Measurements from ENCODE around the gene GIGYF2.

Gene GIGYF2

DNA sequence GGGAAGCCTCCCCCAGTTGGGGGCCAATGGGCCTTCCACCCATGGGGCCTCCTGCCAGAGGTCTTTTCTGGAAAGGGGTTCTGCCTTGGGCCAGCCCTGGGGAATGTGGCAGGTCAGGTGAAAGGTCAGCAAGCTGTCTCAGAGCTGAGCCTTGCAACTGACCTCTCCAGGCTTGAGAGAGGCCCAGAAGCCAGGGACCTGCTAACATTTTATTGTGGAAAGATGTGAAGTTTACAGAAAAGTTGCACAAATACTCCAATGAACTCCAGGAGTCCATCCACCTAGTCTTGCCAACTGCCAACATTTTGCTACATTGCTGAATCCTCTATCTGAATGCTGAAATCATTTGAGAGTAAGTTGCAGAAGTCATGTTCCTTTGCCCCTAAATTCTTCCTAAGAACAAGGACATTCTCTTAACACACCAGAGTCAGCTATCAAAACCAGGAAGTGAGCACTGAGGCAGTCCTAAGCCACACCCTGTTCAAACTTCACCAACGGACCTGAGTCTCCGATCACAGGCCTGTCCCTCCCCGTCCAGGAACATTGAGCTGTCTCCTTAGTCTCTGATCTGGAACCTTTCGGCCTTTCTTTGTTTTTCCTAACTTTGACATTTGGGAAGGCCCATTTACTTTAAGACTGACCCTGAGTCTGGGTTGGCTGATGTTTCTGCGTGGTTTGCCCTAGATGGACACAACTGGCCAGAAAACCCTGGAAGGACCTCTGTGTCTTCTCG, 176.9 kb downstream of the GIGYF2 start:
- no peak for TF ChIP-seq SIN3A (IDR thresholded peaks at IDR 0.05; ENCODE audit: borderline replicate concordance, insufficient read depth, low read length)
- no peak for TF ChIP-seq TAF1 (IDR thresholded peaks at IDR 0.05; ENCODE audit: borderline replicate concordance, insufficient read depth, low read length)
- TF ChIP-seq FOXP2 (optimal IDR thresholded peaks at IDR 0.05; ENCODE audit: borderline replicate concordance, extremely low read depth, extremely low read length, insufficient read depth), result no peak
- no peak for TF ChIP-seq POLR2AphosphoS5 (IDR thresholded peaks at IDR 0.05; ENCODE audit: low read depth, low read length)
- TF ChIP-seq, protein P1, sequence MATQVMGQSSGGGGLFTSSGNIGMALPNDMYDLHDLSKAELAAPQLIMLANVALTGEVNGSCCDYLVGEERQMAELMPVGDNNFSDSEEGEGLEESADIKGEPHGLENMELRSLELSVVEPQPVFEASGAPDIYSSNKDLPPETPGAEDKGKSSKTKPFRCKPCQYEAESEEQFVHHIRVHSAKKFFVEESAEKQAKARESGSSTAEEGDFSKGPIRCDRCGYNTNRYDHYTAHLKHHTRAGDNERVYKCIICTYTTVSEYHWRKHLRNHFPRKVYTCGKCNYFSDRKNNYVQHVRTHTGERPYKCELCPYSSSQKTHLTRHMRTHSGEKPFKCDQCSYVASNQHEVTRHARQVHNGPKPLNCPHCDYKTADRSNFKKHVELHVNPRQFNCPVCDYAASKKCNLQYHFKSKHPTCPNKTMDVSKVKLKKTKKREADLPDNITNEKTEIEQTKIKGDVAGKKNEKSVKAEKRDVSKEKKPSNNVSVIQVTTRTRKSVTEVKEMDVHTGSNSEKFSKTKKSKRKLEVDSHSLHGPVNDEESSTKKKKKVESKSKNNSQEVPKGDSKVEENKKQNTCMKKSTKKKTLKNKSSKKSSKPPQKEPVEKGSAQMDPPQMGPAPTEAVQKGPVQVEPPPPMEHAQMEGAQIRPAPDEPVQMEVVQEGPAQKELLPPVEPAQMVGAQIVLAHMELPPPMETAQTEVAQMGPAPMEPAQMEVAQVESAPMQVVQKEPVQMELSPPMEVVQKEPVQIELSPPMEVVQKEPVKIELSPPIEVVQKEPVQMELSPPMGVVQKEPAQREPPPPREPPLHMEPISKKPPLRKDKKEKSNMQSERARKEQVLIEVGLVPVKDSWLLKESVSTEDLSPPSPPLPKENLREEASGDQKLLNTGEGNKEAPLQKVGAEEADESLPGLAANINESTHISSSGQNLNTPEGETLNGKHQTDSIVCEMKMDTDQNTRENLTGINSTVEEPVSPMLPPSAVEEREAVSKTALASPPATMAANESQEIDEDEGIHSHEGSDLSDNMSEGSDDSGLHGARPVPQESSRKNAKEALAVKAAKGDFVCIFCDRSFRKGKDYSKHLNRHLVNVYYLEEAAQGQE (IDR thresholded peaks at IDR 0.05; ENCODE audit: insufficient read depth in 1 of 2, low read depth in 2 of 2, low read length in 2 of 2), result no peak

DNA sequence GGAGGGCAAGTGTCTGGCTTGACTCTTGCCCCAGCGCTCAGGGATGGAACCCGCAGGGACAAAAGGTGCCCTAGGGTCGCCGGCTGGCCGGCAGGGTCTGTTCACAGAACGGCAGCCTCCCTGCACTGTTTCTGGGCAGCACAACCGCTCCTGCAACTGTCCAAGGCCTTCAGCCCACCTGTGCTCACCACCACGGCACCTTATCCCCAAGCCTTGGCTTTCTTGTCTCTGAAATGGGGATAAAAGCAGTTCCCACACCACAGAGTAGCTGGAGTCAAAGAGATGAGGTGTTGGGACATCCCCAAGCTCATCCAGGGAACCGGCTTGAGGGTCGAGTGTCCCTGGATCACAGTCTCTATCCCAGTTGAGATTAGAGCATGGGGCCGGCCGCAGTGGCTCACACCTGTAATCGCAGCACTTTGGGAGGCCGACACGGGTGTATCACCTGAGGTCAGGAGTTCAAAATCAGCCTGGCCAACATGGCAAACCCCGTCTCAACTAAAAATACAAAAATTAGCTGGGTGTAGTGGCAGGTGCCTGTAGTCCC, 177.6 kb downstream of the GIGYF2 start:
- TF ChIP-seq FOXP2 (optimal IDR thresholded peaks at IDR 0.05; ENCODE audit: borderline replicate concordance, extremely low read depth, extremely low read length, insufficient read depth) (no peak), TAF1 (IDR thresholded peaks at IDR 0.05; ENCODE audit: borderline replicate concordance, insufficient read depth, low read length) (no peak), SIN3A (IDR thresholded peaks at IDR 0.05; ENCODE audit: borderline replicate concordance, insufficient read depth, low read length) (no peak), POLR2AphosphoS5 (IDR thresholded peaks at IDR 0.05; ENCODE audit: low read depth, low read length) (no peak)
- TF ChIP-seq, protein P1 (IDR thresholded peaks at IDR 0.05; ENCODE audit: insufficient read depth in 1 of 2, low read depth in 2 of 2, low read length in 2 of 2), result no peak

DNA sequence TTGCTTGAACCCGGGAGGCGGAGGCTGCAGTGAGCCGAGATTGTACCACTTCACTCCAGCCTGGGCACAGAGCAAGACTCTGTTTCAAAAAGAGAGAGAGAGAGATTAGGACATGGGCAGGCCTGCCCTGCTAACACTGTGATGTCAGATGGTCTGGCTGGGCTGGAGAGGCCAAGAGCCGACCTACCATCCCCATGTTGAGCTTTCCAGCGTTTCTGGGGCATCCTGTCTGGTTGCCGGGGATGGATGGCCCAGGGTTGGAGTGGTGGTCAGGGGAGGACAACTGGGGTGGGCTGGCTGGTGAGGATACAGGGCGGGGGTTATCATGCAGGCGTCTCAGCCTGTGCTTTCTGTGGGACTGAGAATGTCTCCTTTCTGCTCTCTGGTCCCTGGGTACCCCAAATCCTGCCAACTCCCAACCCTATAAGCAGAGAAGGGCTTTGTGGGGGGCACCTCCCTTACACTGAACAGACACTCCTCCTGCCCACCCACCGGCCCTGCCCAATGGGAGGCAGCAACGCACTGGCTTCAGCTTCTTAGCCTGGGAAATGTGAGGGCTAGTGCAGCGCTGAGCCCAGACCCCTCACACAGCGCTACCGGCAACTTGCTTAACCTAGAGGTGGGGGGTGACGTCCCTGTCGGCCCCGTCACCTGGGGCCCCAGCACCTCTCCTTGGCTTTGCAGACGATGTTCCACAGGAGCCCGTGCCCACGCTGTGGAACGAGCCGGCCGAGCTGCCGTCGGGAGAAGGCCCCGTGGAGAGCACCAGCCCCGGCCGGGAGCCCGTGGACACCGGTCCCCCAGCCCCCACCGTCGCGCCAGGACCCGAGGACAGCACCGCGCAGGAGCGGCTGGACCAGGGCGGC, 178.4 kb downstream of the GIGYF2 start:
- TF ChIP-seq SIN3A (IDR thresholded peaks at IDR 0.05; ENCODE audit: borderline replicate concordance, insufficient read depth, low read length) (no peak), POLR2AphosphoS5 (IDR thresholded peaks at IDR 0.05; ENCODE audit: low read depth, low read length) (no peak), TAF1 (IDR thresholded peaks at IDR 0.05; ENCODE audit: borderline replicate concordance, insufficient read depth, low read length) (no peak)
- TF ChIP-seq, protein P1 (IDR thresholded peaks at IDR 0.05; ENCODE audit: insufficient read depth in 1 of 2, low read depth in 2 of 2, low read length in 2 of 2), result no peak

DNA sequence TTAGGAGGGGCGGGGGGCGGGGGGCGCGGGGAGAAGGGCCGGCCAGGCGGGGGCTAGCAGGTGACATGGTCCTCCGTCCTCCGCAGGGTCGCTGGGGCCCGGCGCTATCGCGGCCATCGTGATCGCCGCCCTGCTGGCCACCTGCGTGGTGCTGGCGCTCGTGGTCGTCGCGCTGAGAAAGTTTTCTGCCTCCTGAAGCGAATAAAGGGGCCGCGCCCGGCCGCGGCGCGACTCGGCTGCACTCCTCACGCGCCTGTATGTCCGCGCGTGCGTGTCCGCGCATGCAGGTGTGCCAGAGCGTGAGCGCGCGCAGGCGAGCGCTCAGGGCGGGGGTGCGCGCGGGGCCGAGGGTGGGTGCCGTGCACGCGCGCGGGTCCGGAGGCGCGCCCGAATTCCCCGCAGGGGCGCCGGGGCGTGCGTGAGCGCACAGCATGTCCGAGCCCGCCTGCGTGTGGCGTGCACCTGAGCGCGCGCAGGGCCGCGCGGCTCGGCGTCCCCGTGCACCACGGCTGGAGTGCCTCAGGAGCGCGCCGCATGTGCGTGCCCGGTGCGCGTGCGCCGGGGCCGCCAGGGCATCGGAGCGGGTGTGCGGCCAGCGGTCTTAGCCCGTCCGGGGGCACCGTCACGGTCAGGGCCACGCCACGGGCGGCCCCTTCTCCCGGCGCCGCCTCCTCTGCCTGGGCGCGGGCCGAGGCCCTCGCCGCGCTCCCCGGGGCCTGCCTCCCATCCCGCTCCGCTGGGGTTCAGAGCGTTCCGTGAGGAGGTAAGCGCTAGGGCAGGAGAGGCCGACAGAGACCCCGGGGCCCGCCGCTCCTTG, 179.2 kb downstream of the GIGYF2 start:
- TF ChIP-seq POLR2AphosphoS5 (IDR thresholded peaks at IDR 0.05; ENCODE audit: low read depth, low read length) (no peak), FOXP2 (optimal IDR thresholded peaks at IDR 0.05; ENCODE audit: borderline replicate concordance, extremely low read depth, extremely low read length, insufficient read depth) (no peak), TAF1 (IDR thresholded peaks at IDR 0.05; ENCODE audit: borderline replicate concordance, insufficient read depth, low read length) (no peak), SIN3A (IDR thresholded peaks at IDR 0.05; ENCODE audit: borderline replicate concordance, insufficient read depth, low read length) (no peak)
- TF ChIP-seq, protein P1 (IDR thresholded peaks at IDR 0.05; ENCODE audit: insufficient read depth in 1 of 2, low read depth in 2 of 2, low read length in 2 of 2), result no peak

Measured in PFSK-1 (cell line).